Keratinocyte (primary cell): ENCODE data around the gene TMEM131. TPM values are rescaled to one million over a fixed set of nuclear protein-coding genes. Genes with fewer than 3 reads are reported as not detected.
"Not testable (repeated sequence)": the region's sequence is repeated elsewhere in the genome, so short reads cannot be mapped to it uniquely, and the experiment has no call there.

Experiments used
- DNase-seq: peaks from one replicate; pipeline ENCODE4 v3.0.0-alpha.2; 2011; ENCODE audit warnings: low read depth, missing footprints, low spot score
- FAIRE-seq: peaks from 2 replicates; lab custom pipeline; 2011; peaks lifted over from hg19 to GRCh38; lab: Jason Lieb, UNC
- H2AFZ ChIP-seq: 2 replicates; pipeline ENCODE4 v1.6.0; 2012; ENCODE audit warnings: low read length, control low read depth, inconsistent platforms; ENCODE audit not compliant: control insufficient read depth
- H3K27ac ChIP-seq: 2 replicates; pipeline ENCODE4 v1.5.1; 2011; ENCODE audit warnings: low read length; ENCODE audit not compliant: control insufficient read depth, insufficient read depth
- H3K27me3 ChIP-seq: 3 replicates; pipeline ENCODE4 v1.6.0; 2011; ENCODE audit warnings: low read length; ENCODE audit not compliant: control insufficient read depth, insufficient read depth; ENCODE audit errors: extremely low read depth
- H3K36me3 ChIP-seq, 2 experiments: 2 replicates in 1 of 2; 3 replicates in 1 of 2; pipeline ENCODE4 v1.5.1; 2011; ENCODE audit warnings: low read length in 2 of 2, mild to moderate bottlenecking in 1 of 2; ENCODE audit not compliant: control insufficient read depth in 2 of 2, insufficient read depth in 2 of 2; ENCODE audit errors: extremely low read depth in 1 of 2
- H3K4me1 ChIP-seq: 3 replicates; pipeline ENCODE4 v1.5.1; 2011; ENCODE audit warnings: low read length; ENCODE audit not compliant: control insufficient read depth, insufficient read depth; ENCODE audit errors: extremely low read depth
- H3K4me2 ChIP-seq: 3 replicates; pipeline ENCODE4 v1.6.0; 2011; ENCODE audit warnings: low read depth, low read length; ENCODE audit not compliant: control insufficient read depth, insufficient read depth; ENCODE audit errors: extremely low read depth
- H3K4me3 ChIP-seq, 3 experiments: fragments of 200-600 bp in 1 of 3; sonication (generic) in 1 of 3; 2 replicates in 2 of 3; 3 replicates in 1 of 3; pipeline ENCODE4 v1.5.1; 2011 to 2016; ENCODE audit warnings: low read length in 3 of 3, mild to moderate bottlenecking in 3 of 3, control low read depth in 2 of 3, inconsistent platforms in 1 of 3, low read depth in 1 of 3, mixed read lengths in 1 of 3, mixed run types in 1 of 3, moderate library complexity in 1 of 3; ENCODE audit not compliant: control insufficient read depth in 2 of 3, insufficient read depth in 2 of 3; ENCODE audit errors: extremely low read depth in 1 of 3
- H3K79me2 ChIP-seq: 2 replicates; pipeline ENCODE4 v1.6.0; 2012; ENCODE audit warnings: low read length; ENCODE audit not compliant: control insufficient read depth, insufficient read depth
- H3K9ac ChIP-seq: 3 replicates; pipeline ENCODE4 v1.6.0; 2011; ENCODE audit warnings: low read length; ENCODE audit not compliant: control insufficient read depth, insufficient read depth; ENCODE audit errors: extremely low read depth
- H3K9me1 ChIP-seq: 3 replicates; pipeline ENCODE4 v1.6.0; 2011; ENCODE audit warnings: low read length; ENCODE audit not compliant: control insufficient read depth, insufficient read depth; ENCODE audit errors: extremely low read depth
- H3K9me3 ChIP-seq: 2 replicates; pipeline ENCODE4 v1.5.1; 2012; ENCODE audit warnings: low read depth, low read length; ENCODE audit not compliant: control insufficient read depth
- H4K20me1 ChIP-seq: 3 replicates; pipeline ENCODE4 v1.6.0; 2011; ENCODE audit warnings: low read length; ENCODE audit not compliant: control insufficient read depth, insufficient read depth; ENCODE audit errors: extremely low read depth
- EZH2 ChIP-seq: IDR thresholded peaks from one replicate; pipeline ENCODE4 v1.6.1; 2012; ENCODE audit warnings: inconsistent platforms, mild to moderate bottlenecking, low read length, moderate library complexity
- dilution Hi-C: fragments of 300-500 bp; cut with MboI; formaldehyde crosslinking; loops from one replicate; pipeline ENCODE4 v1.7.0; 2020; ENCODE audit warnings: low sequenced_read_pairs; ENCODE audit not compliant: extremely low pct_ligation_motif_present
- polyA plus RNA-seq, 5 experiments: library from polyadenylated mRNA; depleted of rRNA in 3 of 5; stranded (reverse) in 3 of 5; stranded (forward) in 1 of 5; unstranded in 1 of 5; fragments of >200 nt; gene quantifications; 1 replicate in 1 of 5; 2 replicates in 3 of 5; 3 replicates in 1 of 5; pipeline versions ENCODE4 v1.2.1 to v1.2.3, GENCODE V29; 2011 to 2012; ENCODE audit warnings: missing spikeins in 2 of 5, low read depth in 1 of 5, low replicate concordance in 1 of 5
- TF ChIP-seq, protein P1 (sequence below), 3 experiments: IDR thresholded peaks in 1 of 3; conservative IDR thresholded peaks in 1 of 3; optimal IDR thresholded peaks in 1 of 3; 2 replicates in 2 of 3; 3 replicates in 1 of 3; pipeline versions ENCODE3 to v1.5.1; 2011; ENCODE audit warnings: low read length in 3 of 3, mild to moderate bottlenecking in 3 of 3, moderate library complexity in 2 of 3, control low read depth in 1 of 3, inconsistent platforms in 1 of 3; ENCODE audit not compliant: insufficient read depth in 2 of 3; ENCODE audit errors: extremely low read depth in 1 of 3

Gene TMEM131
- polyA plus RNA-seq, 1 donor (not counting 4 experiments of a cell fraction or from before 2014, with no cell fraction given), result 25.5 TPM

GRCh38 chr2:97712693-97713295, 283.0 kb downstream of the TMEM131 start:
- Histone ChIP-seq H3K9ac (no peak overlapping the region), H3K36me3 (no peaks in the 10 kb centered on the region), H3K4me2 (no peak overlapping the region), H4K20me1 (no peaks in the 10 kb centered on the region), H3K27me3 (peaks cover 4% of the 10 kb centered on the region), H3K4me1 (peaks cover 5% of the 10 kb centered on the region), H3K79me2 (no peaks in the 10 kb centered on the region), H3K4me3 (no peak overlapping the region), H2AFZ (no peak overlapping the region), H3K9me1 (no peaks in the 10 kb centered on the region), H3K27ac (no peak overlapping the region), H3K9me3 (no peaks in the 10 kb centered on the region)
- no peak for FAIRE-seq
- DNase-seq, result no peak
- TF ChIP-seq EZH2, result no peak
- TF ChIP-seq, protein P1, sequence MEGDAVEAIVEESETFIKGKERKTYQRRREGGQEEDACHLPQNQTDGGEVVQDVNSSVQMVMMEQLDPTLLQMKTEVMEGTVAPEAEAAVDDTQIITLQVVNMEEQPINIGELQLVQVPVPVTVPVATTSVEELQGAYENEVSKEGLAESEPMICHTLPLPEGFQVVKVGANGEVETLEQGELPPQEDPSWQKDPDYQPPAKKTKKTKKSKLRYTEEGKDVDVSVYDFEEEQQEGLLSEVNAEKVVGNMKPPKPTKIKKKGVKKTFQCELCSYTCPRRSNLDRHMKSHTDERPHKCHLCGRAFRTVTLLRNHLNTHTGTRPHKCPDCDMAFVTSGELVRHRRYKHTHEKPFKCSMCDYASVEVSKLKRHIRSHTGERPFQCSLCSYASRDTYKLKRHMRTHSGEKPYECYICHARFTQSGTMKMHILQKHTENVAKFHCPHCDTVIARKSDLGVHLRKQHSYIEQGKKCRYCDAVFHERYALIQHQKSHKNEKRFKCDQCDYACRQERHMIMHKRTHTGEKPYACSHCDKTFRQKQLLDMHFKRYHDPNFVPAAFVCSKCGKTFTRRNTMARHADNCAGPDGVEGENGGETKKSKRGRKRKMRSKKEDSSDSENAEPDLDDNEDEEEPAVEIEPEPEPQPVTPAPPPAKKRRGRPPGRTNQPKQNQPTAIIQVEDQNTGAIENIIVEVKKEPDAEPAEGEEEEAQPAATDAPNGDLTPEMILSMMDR (optimal IDR thresholded peaks at IDR 0.05 in 1 of 3, IDR thresholded peaks at IDR 0.05 in 1 of 3, conservative IDR thresholded peaks at IDR 0.05 in 1 of 3; ENCODE audit: extremely low read depth in 1 of 3, insufficient read depth in 2 of 3, low read length in 3 of 3), result no peak
- dilution Hi-C loops, result no loop called here

DNA sequence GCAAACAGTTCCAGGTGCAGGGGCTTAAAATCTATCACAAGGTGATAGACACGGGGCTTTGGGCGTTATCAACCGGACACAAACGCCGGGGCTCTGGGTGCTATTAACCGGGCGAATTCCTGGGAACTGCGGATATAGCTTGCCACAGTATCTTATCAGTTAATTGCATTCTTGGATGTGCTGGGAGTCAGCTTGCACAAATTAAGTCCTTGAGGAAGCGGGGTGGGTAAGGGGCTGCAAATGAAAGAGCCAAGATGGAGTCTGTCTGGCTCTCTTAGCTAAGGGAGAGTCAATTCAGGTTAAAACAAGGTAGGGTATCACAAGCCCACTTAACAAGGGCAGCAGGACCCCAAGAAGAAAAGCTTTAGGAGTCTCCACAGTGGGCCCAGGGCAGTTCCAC, 283.6 kb downstream of the TMEM131 start:
- H3K4me2 ChIP-seq, H3K27me3 ChIP-seq, DNase-seq, dilution Hi-C loops, FAIRE-seq, H4K20me1 ChIP-seq, H3K9me3 ChIP-seq, H3K27ac ChIP-seq, H2AFZ ChIP-seq, H3K4me1 ChIP-seq, H3K79me2 ChIP-seq, H3K9ac ChIP-seq, H3K9me1 ChIP-seq, H3K4me3 ChIP-seq, H3K36me3 ChIP-seq: not testable (repeated sequence)

DNA sequence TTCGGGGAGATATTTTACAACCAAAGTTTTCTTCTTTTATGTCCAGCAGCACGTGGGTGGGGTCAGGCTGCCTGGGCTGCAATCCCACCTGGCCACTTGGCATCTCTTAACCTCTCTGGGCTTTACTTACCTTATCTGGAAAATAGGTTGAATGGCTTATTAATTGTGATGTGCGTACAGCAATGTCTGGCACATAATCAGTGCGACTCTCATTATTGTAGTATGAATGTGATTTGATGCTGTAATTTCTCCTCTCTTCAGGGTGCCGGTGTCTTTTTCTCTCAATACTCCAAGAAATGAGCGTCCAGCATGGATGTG, 284.4 kb downstream of the TMEM131 start:
- H3K4me3 ChIP-seq, result no peak overlapping the region
- H3K9ac ChIP-seq, result no peak overlapping the region
- no peaks in the 10 kb centered on the region for H3K79me2 ChIP-seq
- H3K9me1 ChIP-seq, result no peaks in the 10 kb centered on the region
- peaks cover 5% of the 10 kb centered on the region for H3K4me1 ChIP-seq
- H4K20me1 ChIP-seq, result no peaks in the 10 kb centered on the region
- no peaks in the 10 kb centered on the region for H3K36me3 ChIP-seq
- no peak overlapping the region for H3K27ac ChIP-seq
- dilution Hi-C loops, result no loop called here
- FAIRE-seq (no peak), DNase-seq (no peak)
- no peak overlapping the region for H2AFZ ChIP-seq
- H3K4me2 ChIP-seq, result no peak overlapping the region
- TF ChIP-seq, protein P1 (optimal IDR thresholded peaks at IDR 0.05 in 1 of 3, IDR thresholded peaks at IDR 0.05 in 1 of 3, conservative IDR thresholded peaks at IDR 0.05 in 1 of 3; ENCODE audit: extremely low read depth in 1 of 3, insufficient read depth in 2 of 3, low read length in 3 of 3), result no peak
- TF ChIP-seq EZH2, result no peak
- no peaks in the 10 kb centered on the region for H3K9me3 ChIP-seq
- H3K27me3 ChIP-seq, result peaks cover 4% of the 10 kb centered on the region
